ENCODE measurements around the gene SHISAL1.

DNA sequence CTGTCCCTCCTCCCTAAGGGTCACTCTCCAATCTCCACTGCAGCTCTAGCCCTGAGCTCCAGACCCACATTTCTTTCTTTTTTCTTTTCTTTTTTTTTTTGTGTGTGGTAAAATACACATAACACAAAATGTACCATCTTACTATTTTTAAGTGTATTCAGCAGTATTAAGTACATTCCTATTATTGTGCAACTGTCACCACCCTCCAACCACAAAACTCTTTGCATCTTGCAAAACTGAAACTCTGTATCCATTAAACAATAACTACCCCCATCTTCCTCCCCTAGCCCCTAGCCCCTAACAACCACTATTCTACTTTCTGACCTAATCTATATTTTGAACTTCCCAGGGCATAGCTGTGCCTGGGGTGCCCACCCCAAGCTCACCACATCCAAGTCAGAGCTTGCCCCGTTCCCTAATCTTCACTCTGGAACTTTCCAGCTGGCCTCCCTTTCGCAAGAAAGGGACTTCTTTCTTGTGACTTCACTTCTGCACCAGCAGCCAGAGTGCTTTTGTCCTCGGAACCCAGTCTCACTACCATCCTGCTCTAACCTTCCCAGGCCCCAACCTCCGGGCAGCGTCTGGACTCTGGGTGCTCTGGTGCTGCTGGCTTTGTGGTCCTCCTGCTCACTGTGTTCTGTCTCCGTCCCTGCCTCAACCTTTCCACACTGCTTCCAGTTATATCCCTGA is 101.3 kb downstream of the SHISAL1 start:
- TF ChIP-seq, protein P1, sequence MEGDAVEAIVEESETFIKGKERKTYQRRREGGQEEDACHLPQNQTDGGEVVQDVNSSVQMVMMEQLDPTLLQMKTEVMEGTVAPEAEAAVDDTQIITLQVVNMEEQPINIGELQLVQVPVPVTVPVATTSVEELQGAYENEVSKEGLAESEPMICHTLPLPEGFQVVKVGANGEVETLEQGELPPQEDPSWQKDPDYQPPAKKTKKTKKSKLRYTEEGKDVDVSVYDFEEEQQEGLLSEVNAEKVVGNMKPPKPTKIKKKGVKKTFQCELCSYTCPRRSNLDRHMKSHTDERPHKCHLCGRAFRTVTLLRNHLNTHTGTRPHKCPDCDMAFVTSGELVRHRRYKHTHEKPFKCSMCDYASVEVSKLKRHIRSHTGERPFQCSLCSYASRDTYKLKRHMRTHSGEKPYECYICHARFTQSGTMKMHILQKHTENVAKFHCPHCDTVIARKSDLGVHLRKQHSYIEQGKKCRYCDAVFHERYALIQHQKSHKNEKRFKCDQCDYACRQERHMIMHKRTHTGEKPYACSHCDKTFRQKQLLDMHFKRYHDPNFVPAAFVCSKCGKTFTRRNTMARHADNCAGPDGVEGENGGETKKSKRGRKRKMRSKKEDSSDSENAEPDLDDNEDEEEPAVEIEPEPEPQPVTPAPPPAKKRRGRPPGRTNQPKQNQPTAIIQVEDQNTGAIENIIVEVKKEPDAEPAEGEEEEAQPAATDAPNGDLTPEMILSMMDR (IDR thresholded peaks at IDR 0.05; ENCODE audit: insufficient read depth, low read length) = no peak
- no peak for TF ChIP-seq REST (IDR thresholded peaks at IDR 0.05; ENCODE audit: insufficient replicate concordance, low read depth)

All from HL-60 (cell line).